Stimulated activated CD4-positive, alpha-beta T cell treated with anti-CD3 and anti-CD28 coated beads, Interleukin-1b, Interleukin-23, amount 100 ng/mL, for 4 hours (primary cell): ENCODE data around the gene CCDC177.

Experiments
- DNase-seq, 2 donors: peaks; one replicate each; pipeline ENCODE4 v3.0.0-alpha.2; 2020; ENCODE audit warnings: low read depth in 2 of 2

The CCDC177 gene

GRCh38 chr14:69567563-69567962, 7.1 kb downstream of the CCDC177 start:
- no peak for DNase-seq

GRCh38 chr14:69561893-69562292, 12.8 kb downstream of the CCDC177 start:
- DNase-seq = no peak

- DNase-seq = no peak
Observed at GRCh38 chr14:69560826-69561225, 13.8 kb downstream of the CCDC177 start.

- DNase-seq = no peak
Observed at GRCh38 chr14:69559581-69560011, 15.1 kb downstream of the CCDC177 start.

- no peak for DNase-seq
Observed at GRCh38 chr14:69558774-69559173, 15.9 kb downstream of the CCDC177 start.

- no peak for DNase-seq
Observed at GRCh38 chr14:69554500-69554899, 20.2 kb downstream of the CCDC177 start.

GRCh38 chr14:69553252-69553651, 21.4 kb downstream of the CCDC177 start:
- DNase-seq = no peak

- DNase-seq = no peak
Observed at GRCh38 chr14:69551511-69551910, 23.2 kb downstream of the CCDC177 start.

- no peak for DNase-seq
Observed at GRCh38 chr14:69548566-69548965, 26.1 kb downstream of the CCDC177 start.

- no peak for DNase-seq
Observed at GRCh38 chr14:69547701-69548348, 26.8 kb downstream of the CCDC177 start.

- no peak for DNase-seq
Observed at GRCh38 chr14:69543341-69544115, 31.1 kb downstream of the CCDC177 start.

- DNase-seq = no peak
Observed at GRCh38 chr14:69542311-69542710, 32.4 kb downstream of the CCDC177 start.

GRCh38 chr14:69540654-69541335, 33.9 kb downstream of the CCDC177 start:
- no peak for DNase-seq

- no peak for DNase-seq
Observed at GRCh38 chr14:69539631-69540410, 34.9 kb downstream of the CCDC177 start.

GRCh38 chr14:69538766-69539165, 35.9 kb downstream of the CCDC177 start:
- no peak for DNase-seq

GRCh38 chr14:69537900-69538299, 36.8 kb downstream of the CCDC177 start:
- no peak for DNase-seq

GRCh38 chr14:69536971-69537370, 37.7 kb downstream of the CCDC177 start:
- no peak for DNase-seq

- DNase-seq = no peak
Observed at GRCh38 chr14:69535230-69535848, 39.3 kb downstream of the CCDC177 start.

GRCh38 chr14:69532561-69533340, 41.9 kb downstream of the CCDC177 start:
- no peak for DNase-seq

- no peak for DNase-seq
Observed at GRCh38 chr14:69531135-69531534, 43.5 kb downstream of the CCDC177 start.

GRCh38 chr14:69530095-69530494, 44.6 kb downstream of the CCDC177 start:
- DNase-seq = no peak
